ENCODE data around the gene ADAM8. TPM values are rescaled to one million over a fixed set of nuclear protein-coding genes. Genes with fewer than 3 reads are reported as not detected.

The ADAM8 gene
- total RNA-seq, 4 donors from 2014 or later = 0.90 to 2.1 (median 1.2) TPM

GRCh38 chr10:133286366-133286765 lies 9.7 kb upstream of the ADAM8 start:
- no peaks in the 10 kb centered on the region for H3K27me3 ChIP-seq
- H3K9me3 ChIP-seq = no peaks in the 10 kb centered on the region
- H3K36me3 ChIP-seq = peaks cover 0 to 93% of the 10 kb centered on the region in 2 donors
- in situ Hi-C loops (cut with MboI; ENCODE audit: low sequenced_read_pairs in 4 of 4) (no loop called here), intact Hi-C loops (cut with DNase I; ENCODE audit: low total_unique reads) (no loop called here)
- no peak overlapping the region for H3K4me3 ChIP-seq
- ATAC-seq (no peak), DNase-seq (no peak)
- TF ChIP-seq POLR2A (IDR thresholded peaks at IDR 0.05) (no peak), CTCF (IDR thresholded peaks at IDR 0.05 in 4 of 5, conservative IDR thresholded peaks at IDR 0.05 in 1 of 5) (no peak)
- no peak overlapping the region for H3K27ac ChIP-seq
- no peaks in the 10 kb centered on the region for H3K4me1 ChIP-seq

- TF ChIP-seq POLR2A (IDR thresholded peaks at IDR 0.05) (no peak), CTCF (IDR thresholded peaks at IDR 0.05 in 4 of 5, conservative IDR thresholded peaks at IDR 0.05 in 1 of 5) (no peak)
- H3K27me3 ChIP-seq = no peaks in the 10 kb centered on the region
- H3K36me3 ChIP-seq = peaks cover 0 to 92% of the 10 kb centered on the region in 2 donors
- DNase-seq = no peak
- no peaks in the 10 kb centered on the region for H3K4me1 ChIP-seq
- no peak for ATAC-seq
- H3K27ac ChIP-seq = no peak overlapping the region
- intact Hi-C loops (cut with DNase I; ENCODE audit: low total_unique reads) = no loop called here
- H3K4me3 ChIP-seq = no peak overlapping the region
- H3K9me3 ChIP-seq = no peaks in the 10 kb centered on the region
- in situ Hi-C loops (cut with MboI; ENCODE audit: low sequenced_read_pairs in 4 of 4) = no loop called here
These were observed 8.5 kb upstream of the ADAM8 start for GRCh38 chr10:133285217-133285616.

GRCh38 chr10:133283931-133284330 lies 7.3 kb upstream of the ADAM8 start:
- in situ Hi-C loops (cut with MboI; ENCODE audit: low sequenced_read_pairs in 4 of 4) (no loop called here), intact Hi-C loops (cut with DNase I; ENCODE audit: low total_unique reads) (no loop called here)
- ATAC-seq (no peak), DNase-seq (no peak)
- Histone ChIP-seq H3K36me3 (peaks cover 0 to 92% of the 10 kb centered on the region in 2 donors), H3K9me3 (no peaks in the 10 kb centered on the region), H3K4me3 (no peak overlapping the region), H3K27ac (no peak overlapping the region), H3K27me3 (no peaks in the 10 kb centered on the region), H3K4me1 (no peaks in the 10 kb centered on the region)
- no peak for TF ChIP-seq POLR2A (IDR thresholded peaks at IDR 0.05)
- no peak for TF ChIP-seq CTCF (IDR thresholded peaks at IDR 0.05 in 4 of 5, conservative IDR thresholded peaks at IDR 0.05 in 1 of 5)

GRCh38 chr10:133282846-133283390 lies 6.2 kb upstream of the ADAM8 start:
- Histone ChIP-seq H3K36me3 (peaks cover 0 to 86% of the 10 kb centered on the region in 2 donors), H3K27me3 (no peaks in the 10 kb centered on the region), H3K4me3 (no peak overlapping the region), H3K27ac (no peak overlapping the region), H3K9me3 (no peaks in the 10 kb centered on the region), H3K4me1 (no peaks in the 10 kb centered on the region)
- intact Hi-C loops (cut with DNase I; ENCODE audit: low total_unique reads) = no loop called here
- no peak for DNase-seq
- TF ChIP-seq POLR2A (IDR thresholded peaks at IDR 0.05) = no peak
- TF ChIP-seq CTCF (IDR thresholded peaks at IDR 0.05 in 4 of 5, conservative IDR thresholded peaks at IDR 0.05 in 1 of 5) = no peak
- in situ Hi-C loops (cut with MboI; ENCODE audit: low sequenced_read_pairs in 4 of 4) = no loop called here
- no peak for ATAC-seq
